ENCODE data around the gene RABEP2.

DNA sequence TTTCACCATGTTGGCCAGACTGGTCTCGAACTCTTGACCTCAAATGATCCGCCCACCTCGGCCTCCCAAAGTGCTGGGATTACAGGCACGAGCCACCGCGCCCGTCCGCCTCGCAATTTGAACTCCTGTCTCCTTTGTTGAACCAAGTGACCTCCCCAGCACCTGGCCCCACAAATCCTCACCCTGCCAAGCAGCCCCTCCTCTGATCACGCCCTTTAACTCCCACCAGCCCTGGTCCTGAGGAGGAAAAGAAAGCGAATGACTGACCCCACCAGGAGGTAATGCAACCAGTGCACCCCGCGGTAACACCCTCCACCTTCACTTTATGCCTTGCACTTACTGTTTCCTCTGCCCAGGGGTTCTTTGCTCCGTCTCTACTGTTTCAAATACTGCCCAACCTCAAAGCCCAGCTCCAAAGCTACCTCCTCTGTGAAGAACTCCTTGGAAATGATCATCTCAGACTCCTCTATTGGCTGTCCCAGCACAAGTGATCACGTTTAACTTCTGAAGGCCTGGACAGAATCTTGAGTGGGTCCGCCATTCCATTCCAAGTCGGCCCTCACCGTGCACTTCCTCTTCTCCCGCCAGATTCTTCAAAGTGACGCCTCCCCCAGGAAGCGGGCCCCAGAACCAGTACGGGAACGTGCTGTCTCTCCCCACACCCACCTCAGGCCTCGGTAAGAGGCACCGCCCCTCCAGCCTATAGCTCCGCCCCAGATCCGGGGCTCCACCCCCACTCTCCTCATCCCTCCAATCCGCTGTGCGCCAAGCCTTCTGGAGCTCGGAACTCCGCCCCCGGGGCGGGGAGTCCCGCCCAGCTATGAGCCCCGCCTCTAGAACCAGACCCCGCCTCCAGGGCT lies 11.1 kb upstream of the RABEP2 start:
- TF ChIP-seq, protein P1, sequence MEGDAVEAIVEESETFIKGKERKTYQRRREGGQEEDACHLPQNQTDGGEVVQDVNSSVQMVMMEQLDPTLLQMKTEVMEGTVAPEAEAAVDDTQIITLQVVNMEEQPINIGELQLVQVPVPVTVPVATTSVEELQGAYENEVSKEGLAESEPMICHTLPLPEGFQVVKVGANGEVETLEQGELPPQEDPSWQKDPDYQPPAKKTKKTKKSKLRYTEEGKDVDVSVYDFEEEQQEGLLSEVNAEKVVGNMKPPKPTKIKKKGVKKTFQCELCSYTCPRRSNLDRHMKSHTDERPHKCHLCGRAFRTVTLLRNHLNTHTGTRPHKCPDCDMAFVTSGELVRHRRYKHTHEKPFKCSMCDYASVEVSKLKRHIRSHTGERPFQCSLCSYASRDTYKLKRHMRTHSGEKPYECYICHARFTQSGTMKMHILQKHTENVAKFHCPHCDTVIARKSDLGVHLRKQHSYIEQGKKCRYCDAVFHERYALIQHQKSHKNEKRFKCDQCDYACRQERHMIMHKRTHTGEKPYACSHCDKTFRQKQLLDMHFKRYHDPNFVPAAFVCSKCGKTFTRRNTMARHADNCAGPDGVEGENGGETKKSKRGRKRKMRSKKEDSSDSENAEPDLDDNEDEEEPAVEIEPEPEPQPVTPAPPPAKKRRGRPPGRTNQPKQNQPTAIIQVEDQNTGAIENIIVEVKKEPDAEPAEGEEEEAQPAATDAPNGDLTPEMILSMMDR (conservative IDR thresholded peaks at IDR 0.05 in 1 of 2, IDR thresholded peaks at IDR 0.05 in 1 of 2; ENCODE audit: extremely low read depth in 1 of 2, insufficient read depth in 1 of 2, low read depth in 1 of 2, low read length in 2 of 2), result no peak
- no peak for TF ChIP-seq EZH2 (IDR thresholded peaks at IDR 0.05; ENCODE audit: borderline replicate concordance, low read length)
